Kidney epithelial cell (primary cell): Measurements from ENCODE around the gene NME3. TPM values are rescaled to one million over a fixed set of nuclear protein-coding genes. Genes with fewer than 3 reads are reported as not detected.

Experiments used
- DNase-seq: peaks from one replicate; pipeline ENCODE4 v3.0.0-alpha.2; 2010; ENCODE audit warnings: low read depth
- H3K27me3 ChIP-seq: 2 replicates; pipeline ENCODE4 v1.6.0; 2011; ENCODE audit warnings: low read length; ENCODE audit not compliant: control insufficient read depth, insufficient read depth
- H3K36me3 ChIP-seq: 2 replicates; pipeline ENCODE4 v1.5.1; 2011; ENCODE audit warnings: low read length; ENCODE audit not compliant: control insufficient read depth, insufficient read depth
- H3K4me3 ChIP-seq: 2 replicates; pipeline ENCODE4 v1.5.1; 2011; ENCODE audit warnings: low read depth, mild to moderate bottlenecking, control low read depth, low read length
- CTCF ChIP-seq: IDR thresholded peaks from 2 replicates; pipeline ENCODE4 v1.5.1; 2011; ENCODE audit warnings: mild to moderate bottlenecking, moderate library complexity, low read length, control low read depth, inconsistent platforms; ENCODE audit not compliant: insufficient read depth, poor library complexity, severe bottlenecking
- total RNA-seq: library from RNA; depleted of rRNA; stranded (reverse); fragments of >200 nt; gene quantifications from 2 replicates; pipeline ENCODE4 v1.2.3, GENCODE V29; 2015

The NME3 gene
- total RNA-seq, 1 donor from 2014 or later = 44.9 TPM

GRCh38 chr16:1788708-1789100, 17.4 kb upstream of the NME3 start:
- no peaks in the 10 kb centered on the region for H3K27me3 ChIP-seq
- no peak overlapping the region for H3K4me3 ChIP-seq
- TF ChIP-seq CTCF = no peak
- DNase-seq = no peak
- H3K36me3 ChIP-seq = no peaks in the 10 kb centered on the region

- no peak overlapping the region for H3K4me3 ChIP-seq
- no peak for DNase-seq
- TF ChIP-seq CTCF = no peak
- H3K27me3 ChIP-seq = no peaks in the 10 kb centered on the region
- no peaks in the 10 kb centered on the region for H3K36me3 ChIP-seq
Observed at GRCh38 chr16:1788095-1788707, 16.9 kb upstream of the NME3 start.

GRCh38 chr16:1787322-1788094, 16.2 kb upstream of the NME3 start:
- no peak for DNase-seq
- no peak for TF ChIP-seq CTCF
- Histone ChIP-seq H3K4me3 (no peak overlapping the region), H3K27me3 (no peaks in the 10 kb centered on the region), H3K36me3 (no peaks in the 10 kb centered on the region)

GRCh38 chr16:1787056-1787321, 15.6 kb upstream of the NME3 start:
- no peaks in the 10 kb centered on the region for H3K27me3 ChIP-seq
- no peak overlapping the region for H3K4me3 ChIP-seq
- TF ChIP-seq CTCF = no peak
- no peak for DNase-seq
- H3K36me3 ChIP-seq = no peaks in the 10 kb centered on the region

- no peak for TF ChIP-seq CTCF
- DNase-seq = no peak
- Histone ChIP-seq H3K36me3 (no peaks in the 10 kb centered on the region), H3K4me3 (no peak overlapping the region), H3K27me3 (no peaks in the 10 kb centered on the region)
Observed at GRCh38 chr16:1786242-1787055, 15.1 kb upstream of the NME3 start.

- no peaks in the 10 kb centered on the region for H3K27me3 ChIP-seq
- H3K36me3 ChIP-seq = no peaks in the 10 kb centered on the region
- TF ChIP-seq CTCF = no peak
- no peak for DNase-seq
- no peak overlapping the region for H3K4me3 ChIP-seq
Observed at GRCh38 chr16:1785846-1786170, 14.5 kb upstream of the NME3 start.
